Measurements from ENCODE around the gene CTNNA3.

CTNNA3 gene

GRCh38 chr10:66329147-66329546, 1366.8 kb downstream of the CTNNA3 start:
- DNase-seq, result no peak

- no peak for DNase-seq
Measured at GRCh38 chr10:66326876-66327275, 1369.1 kb downstream of the CTNNA3 start.

GRCh38 chr10:66322777-66323176, 1373.2 kb downstream of the CTNNA3 start:
- DNase-seq, result no peak

DNA sequence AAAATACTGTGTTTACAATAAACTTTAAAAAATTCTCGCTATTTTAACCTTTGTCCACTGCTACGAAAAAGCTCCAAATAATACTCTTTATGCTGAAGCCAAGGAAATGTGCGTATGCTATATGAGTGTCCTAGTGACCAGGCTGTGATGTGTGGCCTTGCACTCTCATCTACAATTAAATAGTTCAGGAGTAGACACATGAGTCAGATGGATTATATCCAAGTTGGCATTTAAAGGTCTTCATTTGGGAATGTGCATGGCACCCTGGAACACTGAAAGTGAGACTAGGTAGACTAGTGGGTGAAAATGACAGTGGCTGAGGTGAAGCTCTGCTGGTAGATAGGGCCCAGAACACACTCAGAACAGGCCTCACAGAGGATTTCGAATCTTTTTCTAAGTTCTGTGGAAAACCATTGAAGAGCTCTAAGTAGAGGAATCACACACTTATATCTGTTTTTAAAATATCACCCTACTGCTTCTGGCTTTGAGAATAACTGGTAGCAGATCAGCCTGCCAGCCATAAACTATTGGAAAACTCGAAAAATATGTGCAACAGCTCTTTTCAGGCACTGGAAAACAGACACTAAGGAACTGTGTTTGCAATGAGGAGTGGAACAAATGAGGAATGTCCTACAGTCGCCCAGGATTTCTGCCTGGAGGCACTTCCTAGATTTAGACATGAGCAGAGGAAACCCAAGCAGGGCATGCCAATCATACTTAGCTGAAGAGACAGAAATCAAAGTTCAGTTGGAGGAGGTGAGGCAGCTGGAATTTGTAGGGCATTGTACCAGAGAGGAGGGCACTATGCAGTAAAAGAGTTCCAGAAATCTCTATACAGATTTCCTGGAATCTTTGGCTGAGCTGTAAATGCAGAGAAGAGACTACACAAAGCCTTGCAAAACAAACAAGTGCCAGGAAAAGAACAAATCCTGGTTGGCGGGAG, 1374.0 kb downstream of the CTNNA3 start:
- DNase-seq, result no peak

DNA sequence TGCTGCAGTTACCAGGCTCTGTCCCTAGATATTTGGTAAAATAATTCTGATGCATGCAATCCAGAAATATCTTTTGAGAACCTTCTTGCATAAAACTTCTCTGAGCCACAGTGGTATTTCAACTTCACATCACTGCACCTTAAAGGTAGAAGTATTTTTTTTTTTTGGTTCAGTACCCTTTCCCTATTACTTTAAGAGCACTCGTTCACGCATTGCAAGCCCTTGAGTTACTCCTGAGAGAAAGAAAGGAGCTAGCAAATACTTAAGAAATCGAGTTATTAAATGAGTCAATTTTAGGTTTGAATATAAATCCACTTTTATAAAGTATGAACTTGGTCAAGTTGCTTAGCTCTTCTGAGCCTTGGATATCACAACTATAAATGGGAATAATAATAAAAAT, 1377.2 kb downstream of the CTNNA3 start:
- no peak for DNase-seq

DNA sequence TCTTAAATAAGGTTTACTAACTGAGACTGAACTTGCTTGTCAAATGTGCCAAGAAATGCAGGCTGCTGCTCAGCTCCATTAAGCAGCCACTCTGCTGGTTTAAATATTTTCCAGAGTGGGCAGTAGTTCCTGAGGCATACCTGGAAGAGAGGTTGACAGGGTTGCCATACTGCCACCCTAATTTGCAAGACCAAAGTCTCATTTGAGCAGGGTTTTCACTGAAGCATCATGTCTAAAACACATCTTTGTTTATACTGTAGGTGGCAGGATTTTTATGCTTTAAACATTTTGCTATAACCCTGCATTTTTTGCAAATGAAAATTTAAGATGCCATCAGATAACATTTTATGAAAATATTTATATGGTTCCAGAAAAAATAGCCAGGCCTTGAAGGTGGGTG, 1388.2 kb downstream of the CTNNA3 start:
- no peak for DNase-seq

- no peak for DNase-seq
Measured at GRCh38 chr10:66301078-66301477, 1394.9 kb downstream of the CTNNA3 start.

DNA sequence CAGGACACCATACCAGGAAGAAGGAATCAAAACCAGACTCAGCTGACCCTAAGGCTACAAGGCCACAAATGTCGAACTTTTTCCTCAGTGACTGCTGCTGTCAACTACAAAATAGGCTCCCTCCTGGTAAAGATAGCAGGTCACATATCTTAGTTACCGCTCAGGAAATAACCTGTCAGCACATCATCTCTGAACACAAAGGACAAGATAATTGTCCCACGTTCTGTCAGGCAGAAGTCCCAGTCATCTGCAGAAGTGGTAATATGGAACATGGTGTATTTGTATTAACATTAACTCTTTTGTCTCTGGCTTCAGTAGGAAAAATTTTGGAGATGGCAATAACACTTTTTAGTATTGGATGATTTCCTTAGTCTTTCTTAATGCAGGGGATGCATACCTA, 1400.4 kb downstream of the CTNNA3 start:
- no peak for DNase-seq

- DNase-seq, result no peak
Measured at GRCh38 chr10:66294538-66294937, 1401.5 kb downstream of the CTNNA3 start.

DNA sequence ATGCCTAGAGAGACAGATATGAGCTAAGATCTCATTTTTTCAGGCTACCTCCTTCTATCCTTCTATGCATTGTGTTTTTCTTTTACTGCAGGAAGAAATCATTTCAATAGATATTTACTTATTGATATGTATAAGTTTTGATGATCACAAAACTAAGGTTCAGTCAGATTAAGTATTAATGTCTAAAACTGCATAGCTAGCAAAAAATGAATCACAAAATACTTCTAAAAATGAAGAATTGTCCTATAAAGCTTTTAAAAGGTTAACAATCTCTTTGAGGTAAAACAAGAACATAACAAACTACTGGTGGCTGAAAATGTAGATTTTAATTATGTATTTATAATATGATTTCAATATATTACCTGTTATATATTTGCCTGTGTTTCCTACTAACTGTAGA, 1403.1 kb downstream of the CTNNA3 start:
- DNase-seq, result no peak

- no peak for DNase-seq
Measured at GRCh38 chr10:66292456-66292855, 1403.5 kb downstream of the CTNNA3 start.

DNA sequence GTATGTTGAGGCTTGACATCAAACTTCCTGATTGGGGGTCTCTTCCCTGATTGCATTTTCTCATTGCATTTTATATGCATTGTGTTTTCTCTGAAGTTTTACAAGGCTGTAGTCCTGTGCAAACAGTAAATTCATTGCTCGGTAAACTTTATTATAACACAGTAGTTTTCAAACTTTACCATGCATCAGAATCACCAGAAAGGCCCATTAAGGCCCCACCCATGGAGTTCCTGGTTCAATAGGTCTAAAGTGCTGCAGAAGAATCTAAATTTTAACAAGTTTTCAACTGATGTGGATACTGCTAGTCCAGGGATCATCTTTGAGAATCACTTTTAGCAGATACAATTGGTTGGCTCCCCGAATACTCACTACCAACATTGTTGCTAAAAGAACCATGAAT, 1404.9 kb downstream of the CTNNA3 start:
- DNase-seq, result no peak

- DNase-seq, result no peak
Measured at GRCh38 chr10:66284621-66285020, 1411.4 kb downstream of the CTNNA3 start.

GRCh38 chr10:66283874-66284464, 1412.0 kb downstream of the CTNNA3 start:
- no peak for DNase-seq

GRCh38 chr10:66283064-66283463, 1412.9 kb downstream of the CTNNA3 start:
- no peak for DNase-seq

DNA sequence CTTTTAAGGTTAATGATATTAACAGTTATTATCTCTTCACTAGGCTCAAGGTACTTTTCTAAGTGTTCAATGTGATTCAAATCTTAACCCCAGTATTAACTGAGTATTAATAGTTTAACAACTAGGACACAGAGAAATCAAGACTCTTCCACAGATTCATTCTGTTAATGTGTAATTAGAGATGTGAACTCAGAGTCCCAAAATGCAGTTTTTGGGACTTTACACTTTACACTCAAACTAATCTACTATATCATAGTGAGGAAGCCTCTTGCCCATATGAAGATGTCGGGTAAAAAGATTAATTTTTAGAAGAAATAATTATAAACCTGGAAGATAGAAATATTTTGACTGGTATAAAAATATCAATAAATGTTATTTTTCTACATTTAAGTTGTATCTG, 1414.7 kb downstream of the CTNNA3 start:
- DNase-seq, result no peak

GRCh38 chr10:66277481-66277880, 1418.5 kb downstream of the CTNNA3 start:
- DNase-seq, result no peak

DNA sequence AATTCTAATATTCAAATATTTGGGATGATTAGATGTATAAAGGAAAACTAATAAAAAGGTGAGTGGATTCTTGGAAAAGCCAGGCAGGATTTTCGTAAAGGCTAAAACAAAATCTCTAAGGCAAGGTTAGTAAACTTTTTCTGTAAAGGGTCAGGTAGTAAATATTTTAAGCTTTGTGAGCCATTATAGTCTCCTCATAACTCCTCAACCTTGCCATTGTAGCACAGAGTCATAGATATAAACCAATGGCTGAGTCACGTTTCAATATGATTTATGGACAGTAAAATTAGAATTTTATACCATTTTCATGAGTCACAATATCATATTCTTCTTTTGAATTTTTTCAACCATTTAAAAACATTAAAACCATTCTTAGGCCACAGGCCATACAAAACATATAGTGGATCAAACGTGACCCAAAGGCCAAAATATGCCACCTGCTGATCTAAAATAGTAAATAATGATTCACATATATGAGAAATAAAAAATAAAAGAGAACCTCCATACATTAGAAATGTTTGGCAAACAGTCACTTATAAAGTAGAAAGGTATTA, 1422.0 kb downstream of the CTNNA3 start:
- no peak for DNase-seq

GRCh38 chr10:66265398-66265797, 1430.6 kb downstream of the CTNNA3 start:
- no peak for DNase-seq

DNA sequence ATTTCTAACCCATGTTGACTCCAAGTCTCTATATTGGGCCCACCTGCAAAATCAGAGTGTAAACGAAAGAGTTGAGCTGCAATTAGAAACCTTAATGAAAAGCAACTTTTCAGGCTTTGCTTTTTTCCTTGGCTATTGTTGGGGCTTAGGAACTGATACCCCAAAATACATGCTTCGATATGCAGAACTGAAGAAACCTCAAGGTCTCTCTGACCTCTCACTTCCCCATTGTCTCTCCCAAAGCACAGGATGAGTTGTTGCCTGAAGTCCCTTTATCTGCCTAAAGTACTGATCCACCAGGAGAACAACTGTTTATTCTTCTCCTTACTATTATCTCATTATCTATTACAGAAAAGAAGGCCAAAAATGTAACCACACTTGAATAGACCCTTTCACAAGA, 1436.2 kb downstream of the CTNNA3 start:
- no peak for DNase-seq

- DNase-seq, result no peak
Measured at GRCh38 chr10:66258693-66259092, 1437.3 kb downstream of the CTNNA3 start.

DNA sequence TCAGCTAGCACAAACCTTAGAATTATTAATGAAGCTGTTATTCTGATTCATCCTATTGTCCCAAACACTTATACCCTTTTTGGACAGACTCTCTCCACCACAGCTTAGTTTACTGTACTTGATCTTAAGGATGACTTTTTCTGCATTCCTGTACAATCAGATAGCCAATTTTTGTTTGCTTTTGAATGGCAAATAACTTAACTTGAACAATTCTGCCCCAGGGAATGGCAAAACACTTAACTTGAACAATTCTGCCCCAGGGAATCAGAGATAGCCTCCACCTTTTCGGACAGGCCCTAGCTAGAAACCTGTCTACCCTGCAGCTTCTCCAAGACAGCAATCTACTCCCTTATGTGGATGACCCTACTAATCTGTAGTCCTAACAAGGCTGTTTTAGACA, 1438.2 kb downstream of the CTNNA3 start:
- DNase-seq, result no peak

DNA sequence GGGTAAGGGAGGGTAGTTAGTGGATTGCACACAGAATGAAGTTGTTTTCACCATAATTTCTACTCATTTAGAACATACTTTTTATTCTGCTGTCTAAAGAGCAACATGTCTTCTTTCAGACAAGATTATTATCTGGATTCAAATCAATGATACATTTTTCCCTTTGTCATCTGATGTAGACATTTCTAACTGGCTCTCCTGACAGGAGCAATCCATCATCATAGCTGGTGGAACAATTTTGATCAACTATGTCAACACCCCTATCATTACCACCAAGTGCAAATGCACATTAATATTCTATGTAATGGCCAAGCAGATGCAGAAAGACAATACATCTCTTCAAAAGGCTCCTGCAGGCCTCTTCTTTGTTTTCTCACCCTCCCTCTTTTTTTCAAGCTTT, 1443.0 kb downstream of the CTNNA3 start:
- DNase-seq, result no peak

- no peak for DNase-seq
Measured at GRCh38 chr10:66246177-66246576, 1449.8 kb downstream of the CTNNA3 start.

All from NCI-H526 treated with DMSO at 0.1 percent for 48 hours (cell line).